A673 (cell line): Measurements from ENCODE around the gene PA2G4. TPM values are rescaled to one million over a fixed set of nuclear protein-coding genes. Genes with fewer than 3 reads are reported as not detected.

ENCODE experiments used
- BruUV-seq: library from RNA; stranded (reverse); fragments of 400-500 nt; replicated peaks from 2 replicates; lab custom pipeline; 2021; lab: Mats Ljungman, UMichigan
- CTCF ChIA-PET: fragments of 300-600 bp; sonication (Branson Sonifier 250); formaldehyde crosslinking; loops from one replicate; lab custom pipeline; 2022; ENCODE audit warnings: antibody characterized with exemption; lab: Charles Lee
- POLR2A ChIA-PET: fragments of 300-600 bp; sonication (Branson Sonifier 250); formaldehyde crosslinking; loops from one replicate; lab custom pipeline; 2022; ENCODE audit warnings: antibody characterized with exemption; ENCODE audit not compliant: low non-redundant PET; lab: Charles Lee
- DNase-seq: peaks from one replicate; pipeline ENCODE4 v3.0.0-alpha.2; 2015; ENCODE audit warnings: low spot score
- H3K27ac ChIP-seq: fragments of 200-600 bp; sonication (generic); 2 replicates; pipeline ENCODE4 v1.5.1; 2016; ENCODE audit warnings: mixed run types, low read depth, mild to moderate bottlenecking, mixed read lengths, antibody characterized with exemption, low read length; ENCODE audit not compliant: poor library complexity, severe bottlenecking
- H3K27me3 ChIP-seq: fragments of 200-600 bp; sonication (generic); replicated peaks from 2 replicates; pipeline ENCODE4 v1.6.1; 2017; ENCODE audit warnings: mixed run types, low read depth, mild to moderate bottlenecking, mixed read lengths, antibody characterized with exemption, low read length; ENCODE audit not compliant: insufficient read depth, poor library complexity
- H3K36me3 ChIP-seq: fragments of 200-600 bp; sonication (generic); 2 replicates; pipeline ENCODE4 v1.6.1; 2016; ENCODE audit warnings: mixed run types, mild to moderate bottlenecking, mixed read lengths, antibody characterized with exemption, low read length; ENCODE audit not compliant: insufficient read depth, poor library complexity, severe bottlenecking
- H3K4me1 ChIP-seq: fragments of 200-600 bp; sonication (generic); 2 replicates; pipeline ENCODE4 v1.6.1; 2017; ENCODE audit warnings: mixed run types, mild to moderate bottlenecking, mixed read lengths, antibody characterized with exemption, low read length; ENCODE audit not compliant: insufficient read depth, poor library complexity, severe bottlenecking
- H3K4me3 ChIP-seq: fragments of 200-600 bp; sonication (generic); 2 replicates; pipeline ENCODE4 v1.5.1; 2016; ENCODE audit warnings: low read depth, mixed run types, mild to moderate bottlenecking, mixed read lengths, low read length; ENCODE audit not compliant: poor library complexity, severe bottlenecking
- H3K9me3 ChIP-seq: fragments of 200-600 bp; sonication (generic); 2 replicates; pipeline ENCODE4 v1.6.1; 2016; ENCODE audit warnings: mixed run types, low read depth, mild to moderate bottlenecking, mixed read lengths, antibody characterized with exemption, low read length; ENCODE audit not compliant: poor library complexity, severe bottlenecking
- EZH2 ChIP-seq: fragments of 200-600 bp; sonication (generic); IDR thresholded peaks from 2 replicates; pipeline ENCODE4 v1.6.1; 2017; ENCODE audit warnings: borderline replicate concordance, low read depth, mild to moderate bottlenecking, mixed read lengths, antibody characterized with exemption, low read length; ENCODE audit not compliant: poor library complexity, severe bottlenecking
- intact Hi-C: fragments of 100-400 bp; cut with micrococcal nuclease; formaldehyde crosslinking; loops from one replicate; pipeline ENCODE4 v1.10.0; 2022; ENCODE audit not compliant: unreplicated experiment
- total RNA-seq: library from RNA; stranded (reverse); gene quantifications from 2 replicates; pipeline ENCODE4 v1.2.3, GENCODE V29; 2021
- TF ChIP-seq, protein P1 (sequence below): fragments of 300-800, 200-600 bp; sonication (generic); conservative IDR thresholded peaks from 2 replicates; pipeline ENCODE4 v1.5.1; 2017; ENCODE audit warnings: low read depth, mild to moderate bottlenecking, antibody characterized with exemption, low read length, moderate library complexity, mixed read lengths

Gene PA2G4
- total RNA-seq, 1 experiment from 2014 or later: 327 TPM

DNA sequence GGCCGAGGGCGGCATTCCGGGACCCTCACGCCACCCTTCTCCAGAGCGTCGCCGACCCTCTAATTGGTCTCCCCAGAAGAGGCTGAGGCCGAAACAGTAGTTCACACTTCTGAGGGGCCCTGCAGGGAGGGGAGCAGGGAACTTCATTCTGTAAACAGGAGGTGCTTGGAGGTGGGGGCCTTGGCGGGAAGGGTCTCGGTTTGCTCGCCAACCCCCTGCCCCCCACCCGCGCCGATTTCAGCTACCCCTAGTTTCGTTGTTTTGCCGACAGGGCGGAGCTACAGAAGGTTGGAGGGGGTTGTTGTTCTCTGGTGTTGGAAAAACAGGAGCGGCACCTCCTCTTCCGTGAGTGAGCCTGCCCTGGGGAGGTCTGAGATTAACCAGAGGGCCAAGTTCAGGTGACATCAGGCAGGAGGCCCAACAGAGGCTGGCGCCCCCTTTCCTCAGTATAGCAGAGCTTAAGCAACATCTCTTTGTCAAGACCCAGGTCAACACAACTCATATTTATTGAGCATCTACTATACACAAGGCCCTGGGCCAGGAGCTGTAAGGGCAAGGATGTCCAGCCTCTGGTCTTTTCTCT, 23.7 kb upstream of the PA2G4 start:
- H3K4me3 ChIP-seq: peak overlapping the region; percentile 59
- H3K9me3 ChIP-seq: no peaks in the 10 kb centered on the region
- TF ChIP-seq, protein P1, sequence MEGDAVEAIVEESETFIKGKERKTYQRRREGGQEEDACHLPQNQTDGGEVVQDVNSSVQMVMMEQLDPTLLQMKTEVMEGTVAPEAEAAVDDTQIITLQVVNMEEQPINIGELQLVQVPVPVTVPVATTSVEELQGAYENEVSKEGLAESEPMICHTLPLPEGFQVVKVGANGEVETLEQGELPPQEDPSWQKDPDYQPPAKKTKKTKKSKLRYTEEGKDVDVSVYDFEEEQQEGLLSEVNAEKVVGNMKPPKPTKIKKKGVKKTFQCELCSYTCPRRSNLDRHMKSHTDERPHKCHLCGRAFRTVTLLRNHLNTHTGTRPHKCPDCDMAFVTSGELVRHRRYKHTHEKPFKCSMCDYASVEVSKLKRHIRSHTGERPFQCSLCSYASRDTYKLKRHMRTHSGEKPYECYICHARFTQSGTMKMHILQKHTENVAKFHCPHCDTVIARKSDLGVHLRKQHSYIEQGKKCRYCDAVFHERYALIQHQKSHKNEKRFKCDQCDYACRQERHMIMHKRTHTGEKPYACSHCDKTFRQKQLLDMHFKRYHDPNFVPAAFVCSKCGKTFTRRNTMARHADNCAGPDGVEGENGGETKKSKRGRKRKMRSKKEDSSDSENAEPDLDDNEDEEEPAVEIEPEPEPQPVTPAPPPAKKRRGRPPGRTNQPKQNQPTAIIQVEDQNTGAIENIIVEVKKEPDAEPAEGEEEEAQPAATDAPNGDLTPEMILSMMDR: no peak
- TF ChIP-seq EZH2: no peak
- no TSS peak for BruUV-seq
- POLR2A ChIA-PET: no interaction called here
- no peaks in the 10 kb centered on the region for H3K36me3 ChIP-seq
- no peaks in the 10 kb centered on the region for H3K4me1 ChIP-seq
- CTCF ChIA-PET: interaction anchor here (0.6 kb wide), 2 partner anchors 38 to 70 kb away, joined by 3 to 4 read pairs; no protein-coding TSS in a partner anchor
- H3K27ac ChIP-seq: no peak overlapping the region
- intact Hi-C loops: no loop called here
- no peak for DNase-seq
- no peaks in the 10 kb centered on the region for H3K27me3 ChIP-seq

DNA sequence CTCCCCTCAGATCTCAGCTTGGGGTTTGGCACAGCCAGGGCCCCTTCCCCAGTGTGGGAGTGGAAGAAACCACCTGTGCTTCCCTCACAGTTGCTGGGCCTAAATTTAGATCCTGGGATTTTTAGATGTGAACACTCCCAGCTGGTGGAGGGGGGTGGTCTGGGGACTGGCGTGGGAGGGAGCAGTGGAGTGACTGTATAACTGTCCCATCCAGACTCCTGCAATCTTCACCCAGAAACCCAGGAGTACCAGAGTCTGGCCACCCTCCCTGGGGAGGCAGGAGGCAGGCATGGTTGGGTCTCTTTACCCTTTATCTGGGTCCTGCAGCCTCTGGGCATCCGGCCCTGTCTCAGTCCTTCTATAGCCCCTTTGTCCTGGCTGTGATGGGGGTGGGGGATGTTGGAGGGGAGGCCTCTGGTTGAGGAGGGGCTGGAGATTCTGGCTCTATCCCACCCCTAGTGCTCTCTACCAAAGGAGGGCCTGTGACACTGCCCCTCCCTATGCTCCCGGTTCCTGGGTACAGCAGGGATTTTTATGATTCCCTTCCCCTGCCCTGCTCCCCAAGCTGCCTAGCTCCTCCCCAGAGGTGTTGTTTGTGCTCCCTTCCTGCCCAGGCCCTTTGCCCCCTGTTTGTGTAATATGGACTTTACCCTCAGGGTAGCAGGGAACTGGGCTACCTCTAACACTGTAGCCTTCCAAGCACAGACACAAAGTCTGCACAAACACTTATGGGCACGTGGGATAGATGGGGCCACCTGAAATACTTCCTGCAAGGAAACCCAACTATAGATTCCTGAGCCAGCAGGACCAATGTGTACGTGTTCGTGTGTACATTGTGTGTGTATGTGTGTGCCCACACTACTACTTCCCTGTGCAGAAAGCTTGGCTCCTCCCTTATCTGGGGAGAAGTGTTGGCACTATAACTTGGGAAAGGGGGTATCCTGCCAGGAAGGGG, 22.7 kb upstream of the PA2G4 start:
- POLR2A ChIA-PET: no interaction called here
- TF ChIP-seq, protein P1: no peak
- no peak for TF ChIP-seq EZH2
- CTCF ChIA-PET: no interaction called here

DNA sequence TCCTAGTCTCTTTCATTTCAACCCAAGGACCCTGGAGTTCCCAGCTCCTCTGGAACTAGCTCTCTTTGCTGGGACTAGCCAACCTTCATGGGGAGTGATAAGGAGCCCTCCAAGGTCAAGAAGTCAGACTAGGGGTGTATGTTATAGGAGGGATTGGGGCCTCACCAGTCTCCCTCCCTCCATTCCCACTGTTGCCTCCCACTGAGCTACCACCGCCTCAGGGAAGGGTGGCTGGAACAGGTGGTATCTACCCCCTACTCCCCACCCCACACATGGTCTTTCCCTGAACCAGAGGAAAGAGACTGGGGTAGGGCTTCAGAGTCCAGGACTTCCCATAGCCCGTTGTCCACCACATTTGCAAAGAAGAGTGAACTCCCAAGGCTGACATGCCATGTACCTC, 22.0 kb upstream of the PA2G4 start:
- Histone ChIP-seq H3K4me1 (no peaks in the 10 kb centered on the region), H3K27ac (no peak overlapping the region), H3K9me3 (no peaks in the 10 kb centered on the region), H3K4me3 (no peak overlapping the region), H3K36me3 (no peaks in the 10 kb centered on the region), H3K27me3 (no peaks in the 10 kb centered on the region)
- DNase-seq: no peak
- TF ChIP-seq EZH2: no peak
- TF ChIP-seq, protein P1: no peak
- intact Hi-C loops: no loop called here
- ChIA-PET CTCF (no interaction called here), POLR2A (no interaction called here)
- BruUV-seq: no TSS peak

More for the DNA sequence above, 22.7 kb upstream of the PA2G4 start:
- BruUV-seq: no TSS peak
- H3K4me3 ChIP-seq: no peak overlapping the region
- DNase-seq: no peak
- H3K9me3 ChIP-seq: no peaks in the 10 kb centered on the region
- no peaks in the 10 kb centered on the region for H3K27me3 ChIP-seq
- intact Hi-C loops: no loop called here
- no peaks in the 10 kb centered on the region for H3K36me3 ChIP-seq
- no peaks in the 10 kb centered on the region for H3K4me1 ChIP-seq
- no peak overlapping the region for H3K27ac ChIP-seq
